GM21367 (cell line): ENCODE measurements around the gene IFNGR2.

ENCODE experiments used
- ATAC-seq: cut with Tn5 transposase; IDR thresholded peaks from one replicate; pipeline ENCODE4 v1.9.1; 2021; ENCODE audit not compliant: unreplicated experiment

IFNGR2 gene

DNA sequence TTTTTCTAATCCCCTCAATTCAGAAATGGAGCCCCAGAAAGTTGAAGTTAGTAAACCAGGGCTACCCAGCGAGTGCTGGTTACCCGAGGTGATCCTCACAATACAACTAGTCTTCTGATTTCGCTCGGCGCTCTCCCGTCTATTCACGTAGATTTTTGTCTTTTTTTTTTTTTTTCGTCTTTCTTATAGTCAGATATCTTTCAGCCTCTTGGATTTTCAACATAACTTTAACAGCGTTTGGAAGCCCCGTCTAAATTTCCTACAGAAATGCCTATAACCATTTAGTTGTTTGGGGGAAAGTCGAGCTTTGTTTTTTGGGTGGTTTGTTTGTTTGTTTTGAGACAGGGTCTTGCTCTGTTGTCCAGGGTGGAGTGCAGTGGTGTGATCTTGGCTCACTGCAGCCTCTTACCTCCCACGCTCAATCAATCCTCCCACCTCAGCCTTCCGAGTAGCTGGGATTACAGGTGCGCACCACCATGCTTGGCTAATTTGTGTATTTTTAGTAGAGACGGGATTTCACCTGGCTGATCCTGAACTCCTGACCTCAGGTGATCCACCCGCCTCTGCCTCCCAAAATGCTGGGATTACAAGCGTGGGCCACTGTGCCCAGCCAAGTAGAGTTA is 77.4 kb downstream of the IFNGR2 start:
- ATAC-seq, result no peak

DNA sequence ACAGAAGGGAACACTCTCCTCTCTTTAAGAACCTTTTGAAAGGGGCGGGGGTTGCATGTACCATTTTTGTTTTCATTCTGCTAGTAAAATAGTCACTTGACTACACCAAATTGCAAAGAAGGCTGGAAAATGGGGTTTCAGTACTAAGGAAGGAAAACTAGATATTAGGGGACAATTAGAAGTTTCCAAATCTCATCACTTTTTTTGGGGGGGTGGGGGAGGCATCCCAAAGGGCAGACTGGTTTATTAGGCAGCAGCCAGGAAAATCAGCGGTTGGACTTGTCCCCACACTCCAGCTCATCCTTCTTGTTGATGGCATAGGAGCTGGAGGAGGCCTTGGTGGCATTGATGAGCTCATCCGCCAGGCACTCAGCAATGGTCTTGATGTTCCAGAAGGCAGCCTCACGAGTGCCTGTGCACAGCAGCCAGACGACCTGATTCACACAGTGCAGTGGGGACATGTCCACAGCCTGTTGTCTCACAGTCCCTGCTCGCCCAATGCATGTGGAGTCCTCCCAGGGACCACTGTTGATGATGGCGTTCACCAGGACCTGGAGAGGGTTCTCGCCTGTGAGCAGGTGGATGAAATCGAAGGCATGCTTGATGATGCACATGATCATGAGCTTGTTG is 78.2 kb downstream of the IFNGR2 start:
- ATAC-seq, result no peak
